Caco-2 (cell line): ENCODE measurements around the gene PLEKHA8. TPM values are rescaled to one million over a fixed set of nuclear protein-coding genes. Genes with fewer than 3 reads are reported as not detected.

Experiments used
- BruUV-seq: library from RNA; stranded (reverse); fragments of 400-500 nt; replicated peaks from 2 replicates; lab custom pipeline; 2021; lab: Mats Ljungman, UMichigan
- CTCF ChIA-PET: fragments of 300-600 bp; sonication (Branson Sonifier 250); formaldehyde crosslinking; loops from one replicate; lab custom pipeline; 2022; ENCODE audit warnings: antibody characterized with exemption; lab: Charles Lee
- POLR2A ChIA-PET: fragments of 300-600 bp; sonication (Branson Sonifier 250); formaldehyde crosslinking; loops from one replicate; lab custom pipeline; 2022; ENCODE audit warnings: antibody characterized with exemption; lab: Charles Lee
- DNase-seq, 2 experiments: peaks; one replicate each; pipeline versions ENCODE4 v3.0.0 to v3.0.0-alpha.2; 2020 to 2022
- H3K27me3 ChIP-seq: replicated peaks from 2 replicates; pipeline ENCODE4 v1.6.0; 2011; ENCODE audit warnings: low read length; ENCODE audit not compliant: control insufficient read depth, insufficient read depth
- H3K36me3 ChIP-seq: 2 replicates; pipeline ENCODE4 v1.5.1; 2011; ENCODE audit warnings: low read length; ENCODE audit not compliant: control insufficient read depth, insufficient read depth
- H3K4me1 ChIP-seq: fragments of 250-450 bp; sonication (Bioruptor Pico); 2 replicates; pipeline ENCODE4 v1.5.1; 2020; ENCODE audit warnings: mild to moderate bottlenecking
- H3K4me3 ChIP-seq: 2 replicates; pipeline ENCODE4 v1.5.1; 2011; ENCODE audit warnings: low read depth, mild to moderate bottlenecking, control low read depth, low read length
- H3K9me3 ChIP-seq: fragments of 250-450 bp; sonication (Bioruptor Pico); 2 replicates; pipeline ENCODE4 v1.5.1; 2020; ENCODE audit warnings: mild to moderate bottlenecking, moderate library complexity
- H3K27ac Mint-ChIP-seq: one replicate; pipeline ENCODE4 v1.8.0; 2022; ENCODE audit warnings: mixed read lengths; ENCODE audit not compliant: unreplicated experiment
- H3K27me3 Mint-ChIP-seq: one replicate; pipeline ENCODE4 v1.8.0; 2022; ENCODE audit warnings: mixed read lengths; ENCODE audit not compliant: insufficient read depth, unreplicated experiment
- H3K36me3 Mint-ChIP-seq: one replicate; pipeline ENCODE4 v1.8.0; 2022; ENCODE audit warnings: mild to moderate bottlenecking, mixed read lengths; ENCODE audit not compliant: insufficient read depth, unreplicated experiment
- H3K4me1 Mint-ChIP-seq: one replicate; pipeline ENCODE4 v1.8.0; 2022; ENCODE audit warnings: low read depth, mixed read lengths; ENCODE audit not compliant: unreplicated experiment
- H3K4me3 Mint-ChIP-seq: one replicate; pipeline ENCODE4 v1.8.0; 2022; ENCODE audit warnings: mild to moderate bottlenecking, moderate library complexity, mixed read lengths; ENCODE audit not compliant: unreplicated experiment
- H3K9me3 Mint-ChIP-seq: one replicate; pipeline ENCODE4 v1.8.0; 2022; ENCODE audit warnings: mixed read lengths; ENCODE audit not compliant: unreplicated experiment
- intact Hi-C: fragments of 100-400 bp; cut with micrococcal nuclease; formaldehyde crosslinking; loops from one replicate; pipeline ENCODE4 v1.10.0; 2022; ENCODE audit not compliant: unreplicated experiment
- total RNA-seq: library from RNA; stranded (reverse); gene quantifications from 2 replicates; pipeline ENCODE4 v1.2.3, GENCODE V29; 2022
- TF ChIP-seq, protein P1 (sequence below), 2 experiments: fragments of 200-600 bp in 1 of 2; IDR thresholded peaks; 1 replicate in 1 of 2; 2 replicates in 1 of 2; pipeline versions ENCODE4 v1.5.1 to v1.8.0; 2011 to 2022; ENCODE audit warnings: antibody characterized with exemption in 1 of 2, control low read depth in 1 of 2, inconsistent platforms in 1 of 2, low read depth in 1 of 2, low read length in 1 of 2, mild to moderate bottlenecking in 1 of 2, moderate library complexity in 1 of 2; ENCODE audit not compliant: insufficient read depth in 1 of 2, severe bottlenecking in 1 of 2, unreplicated experiment in 1 of 2

Gene PLEKHA8
- total RNA-seq, 1 experiment from 2014 or later: 32.5 TPM

DNA sequence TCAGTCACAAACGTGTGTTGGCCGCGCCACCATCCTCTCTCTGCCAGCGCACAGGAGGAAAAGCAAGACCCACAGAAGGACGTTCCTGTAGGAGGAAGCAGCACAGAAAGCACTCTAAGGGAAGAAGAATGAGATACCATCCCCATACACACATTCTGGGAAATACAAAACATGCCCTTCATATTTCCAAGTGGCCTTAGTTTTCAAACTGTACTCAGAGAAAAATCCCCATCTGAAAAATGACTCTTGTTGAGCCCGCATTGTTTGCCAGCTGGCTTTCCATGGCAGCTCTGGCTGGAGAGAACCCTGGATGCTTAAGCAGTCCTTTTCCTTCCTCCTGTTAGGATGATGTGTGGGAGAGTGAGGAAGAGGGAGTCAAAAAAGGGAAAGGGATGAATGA lies 139.7 kb downstream of the PLEKHA8 start:
- no peaks in the 10 kb centered on the region for H3K9me3 ChIP-seq
- peaks cover 6% of the 10 kb centered on the region for H3K4me1 Mint-ChIP-seq
- no peaks in the 10 kb centered on the region for H3K9me3 Mint-ChIP-seq
- H3K4me3 ChIP-seq: no peak overlapping the region
- H3K36me3 Mint-ChIP-seq: no peaks in the 10 kb centered on the region
- BruUV-seq: no TSS peak
- H3K27me3 Mint-ChIP-seq: peaks cover 10% of the 10 kb centered on the region
- H3K27me3 ChIP-seq: no peaks in the 10 kb centered on the region
- no peak overlapping the region for H3K27ac Mint-ChIP-seq
- intact Hi-C loops: loop anchor here (2.0 kb wide), 1 partner anchor 245 kb away; no protein-coding TSS in a partner anchor
- ChIA-PET POLR2A (no interaction called here), CTCF (no interaction called here)
- no peak overlapping the region for H3K4me3 Mint-ChIP-seq
- no peak for DNase-seq
- H3K4me1 ChIP-seq: peaks cover 15% of the 10 kb centered on the region; the same call in 1 of the 2 replicates
- H3K36me3 ChIP-seq: no peaks in the 10 kb centered on the region
- TF ChIP-seq, protein P1, sequence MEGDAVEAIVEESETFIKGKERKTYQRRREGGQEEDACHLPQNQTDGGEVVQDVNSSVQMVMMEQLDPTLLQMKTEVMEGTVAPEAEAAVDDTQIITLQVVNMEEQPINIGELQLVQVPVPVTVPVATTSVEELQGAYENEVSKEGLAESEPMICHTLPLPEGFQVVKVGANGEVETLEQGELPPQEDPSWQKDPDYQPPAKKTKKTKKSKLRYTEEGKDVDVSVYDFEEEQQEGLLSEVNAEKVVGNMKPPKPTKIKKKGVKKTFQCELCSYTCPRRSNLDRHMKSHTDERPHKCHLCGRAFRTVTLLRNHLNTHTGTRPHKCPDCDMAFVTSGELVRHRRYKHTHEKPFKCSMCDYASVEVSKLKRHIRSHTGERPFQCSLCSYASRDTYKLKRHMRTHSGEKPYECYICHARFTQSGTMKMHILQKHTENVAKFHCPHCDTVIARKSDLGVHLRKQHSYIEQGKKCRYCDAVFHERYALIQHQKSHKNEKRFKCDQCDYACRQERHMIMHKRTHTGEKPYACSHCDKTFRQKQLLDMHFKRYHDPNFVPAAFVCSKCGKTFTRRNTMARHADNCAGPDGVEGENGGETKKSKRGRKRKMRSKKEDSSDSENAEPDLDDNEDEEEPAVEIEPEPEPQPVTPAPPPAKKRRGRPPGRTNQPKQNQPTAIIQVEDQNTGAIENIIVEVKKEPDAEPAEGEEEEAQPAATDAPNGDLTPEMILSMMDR (IDR thresholded peaks at IDR 0.05; ENCODE audit: insufficient read depth in 1 of 2, low read depth in 1 of 2, low read length in 1 of 2, severe bottlenecking in 1 of 2, unreplicated experiment in 1 of 2): no peak

DNA sequence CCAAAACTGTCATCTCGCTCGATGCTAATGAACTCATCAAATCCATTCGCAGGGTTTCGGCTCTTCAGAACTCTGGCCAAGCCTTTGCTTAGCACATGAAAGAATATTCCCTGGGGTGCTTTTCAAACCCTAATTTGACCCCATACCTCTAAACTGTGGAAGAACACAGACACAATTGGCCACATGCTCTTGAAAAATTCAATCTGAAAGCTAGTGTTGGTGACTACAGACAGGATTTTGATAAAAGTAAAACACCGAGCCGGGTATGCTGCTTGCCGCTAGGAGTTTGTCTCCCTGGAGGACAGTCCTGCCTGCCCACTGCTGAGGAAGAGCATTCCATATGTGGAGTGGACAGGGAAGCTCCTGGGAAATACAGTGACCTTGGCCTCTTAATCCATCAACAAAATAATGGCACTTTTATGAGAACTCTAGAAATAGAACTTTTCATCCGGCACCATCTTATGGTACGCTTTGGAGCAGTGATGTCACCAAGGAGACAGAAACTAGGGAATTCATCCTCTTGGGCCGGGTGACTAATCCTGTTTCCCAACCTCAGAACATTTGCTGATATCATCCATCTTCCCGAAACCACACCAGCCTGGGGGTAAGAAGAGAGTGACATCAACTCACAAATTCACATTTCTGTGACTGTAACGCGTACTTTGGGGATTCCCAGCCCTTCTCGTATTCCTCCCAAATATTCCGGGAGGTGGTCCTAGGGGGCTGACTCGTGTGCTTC lies 140.8 kb downstream of the PLEKHA8 start:
- Histone ChIP-seq H3K4me1 (peaks cover 15% of the 10 kb centered on the region; the same call in 1 of the 2 replicates), H3K27me3 (no peaks in the 10 kb centered on the region), H3K9me3 (no peaks in the 10 kb centered on the region), H3K4me3 (no peak overlapping the region), H3K36me3 (no peaks in the 10 kb centered on the region)
- CTCF ChIA-PET: no interaction called here
- TF ChIP-seq, protein P1 (IDR thresholded peaks at IDR 0.05; ENCODE audit: insufficient read depth in 1 of 2, low read depth in 1 of 2, low read length in 1 of 2, severe bottlenecking in 1 of 2, unreplicated experiment in 1 of 2): no peak
- no peaks in the 10 kb centered on the region for H3K9me3 Mint-ChIP-seq
- POLR2A ChIA-PET: no interaction called here
- DNase-seq: no peak
- intact Hi-C loops: no loop called here
- H3K36me3 Mint-ChIP-seq: no peaks in the 10 kb centered on the region
- H3K27me3 Mint-ChIP-seq: peaks cover 10% of the 10 kb centered on the region
- no TSS peak for BruUV-seq
- H3K4me3 Mint-ChIP-seq: no peak overlapping the region
- H3K27ac Mint-ChIP-seq: no peak overlapping the region
- peaks cover 6% of the 10 kb centered on the region for H3K4me1 Mint-ChIP-seq

DNA sequence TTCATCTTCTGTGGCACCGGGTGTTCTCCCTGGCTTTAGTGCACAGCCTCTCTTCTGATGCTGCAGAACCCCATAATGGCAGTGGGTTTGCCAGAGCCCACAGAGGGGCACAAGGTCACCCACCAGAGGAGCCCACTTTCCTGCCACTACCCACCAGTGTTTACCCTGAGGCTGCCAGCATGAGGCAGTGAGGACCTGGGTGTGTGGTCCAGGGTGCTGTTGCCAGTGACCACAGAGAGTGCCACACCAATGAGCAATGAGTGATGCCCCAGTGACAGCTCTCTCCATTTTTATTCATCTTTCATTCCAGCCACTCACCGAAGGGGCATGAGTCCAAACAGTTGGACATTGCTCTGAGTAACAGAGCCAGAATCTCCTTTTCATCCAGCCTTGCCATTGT lies 141.4 kb downstream of the PLEKHA8 start:
- Mint-ChIP-seq H3K4me1 (peaks cover 6% of the 10 kb centered on the region), H3K36me3 (no peaks in the 10 kb centered on the region), H3K4me3 (no peak overlapping the region), H3K27me3 (peaks cover 10% of the 10 kb centered on the region), H3K27ac (no peak overlapping the region), H3K9me3 (no peaks in the 10 kb centered on the region)
- intact Hi-C loops: no loop called here
- DNase-seq: no peak
- Histone ChIP-seq H3K4me1 (peaks cover 15% of the 10 kb centered on the region; the same call in 1 of the 2 replicates), H3K27me3 (no peaks in the 10 kb centered on the region), H3K4me3 (no peak overlapping the region), H3K9me3 (no peaks in the 10 kb centered on the region), H3K36me3 (no peaks in the 10 kb centered on the region)
- TF ChIP-seq, protein P1 (IDR thresholded peaks at IDR 0.05; ENCODE audit: insufficient read depth in 1 of 2, low read depth in 1 of 2, low read length in 1 of 2, severe bottlenecking in 1 of 2, unreplicated experiment in 1 of 2): no peak
- POLR2A ChIA-PET: no interaction called here
- no TSS peak for BruUV-seq
- CTCF ChIA-PET: no interaction called here
